Activated T-helper 17 cell treated with anti-CD3 and anti-CD28 coated beads, Interleukin-2, amount 50 U/mL, for 72 hours (primary cell): Measurements from ENCODE around the gene PTTG1IP2. TPM values are rescaled to one million over a fixed set of nuclear protein-coding genes. Genes with fewer than 3 reads are reported as not detected.
"Not testable (repeated sequence)": the region's sequence is repeated elsewhere in the genome, so short reads cannot be mapped to it uniquely, and the experiment has no call there.

Experiments used
- ATAC-seq: fragments of 150-1000 bp; cut with Tn5 transposase; replicated peaks from 2 replicates; pipeline ENCODE4 v1.10.0; 2021; ENCODE audit warnings: mild to moderate bottlenecking, moderate library complexity
- H3K27ac Mint-ChIP-seq: one replicate; pipeline ENCODE4 v1.8.0; 2022; ENCODE audit warnings: mixed read lengths
- H3K27me3 Mint-ChIP-seq: one replicate; pipeline ENCODE4 v1.8.0; 2022; ENCODE audit warnings: mixed read lengths
- H3K36me3 Mint-ChIP-seq: one replicate; pipeline ENCODE4 v1.8.0; 2022; ENCODE audit warnings: low read depth, mild to moderate bottlenecking, mixed read lengths
- H3K4me1 Mint-ChIP-seq: one replicate; pipeline ENCODE4 v1.8.0; 2022; ENCODE audit warnings: mixed read lengths
- H3K4me3 Mint-ChIP-seq: one replicate; pipeline ENCODE4 v1.8.0; 2022; ENCODE audit warnings: mild to moderate bottlenecking, mixed read lengths
- H3K9me3 Mint-ChIP-seq: one replicate; pipeline ENCODE4 v1.8.0; 2022; ENCODE audit warnings: mixed read lengths
- total RNA-seq, 2 donors: library from RNA; stranded (reverse); gene quantifications; one replicate each; pipeline ENCODE4 v1.2.3, GENCODE V29; 2022

PTTG1IP2 gene
- total RNA-seq, 2 donors from 2014 or later = not detected

- H3K36me3 Mint-ChIP-seq = no peaks in the 10 kb centered on the region
- peaks cover 9% of the 10 kb centered on the region for H3K4me1 Mint-ChIP-seq
These were observed 8.2 kb upstream of the PTTG1IP2 start for GRCh38 chr7:90461219-90461618.

GRCh38 chr7:90463151-90463628 lies 6.2 kb upstream of the PTTG1IP2 start:
- not testable (repeated sequence) for H3K36me3 Mint-ChIP-seq, H3K27ac Mint-ChIP-seq, H3K4me1 Mint-ChIP-seq, H3K27me3 Mint-ChIP-seq, ATAC-seq, H3K9me3 Mint-ChIP-seq
- peak overlapping the region; percentile 38 for H3K4me3 Mint-ChIP-seq

More at GRCh38 chr7:90461219-90461618, 8.2 kb upstream of the PTTG1IP2 start:
- Mint-ChIP-seq H3K27ac (no peak overlapping the region), H3K4me3 (no peak overlapping the region), H3K27me3 (peaks cover 3% of the 10 kb centered on the region), H3K9me3 (peaks cover 7% of the 10 kb centered on the region)
- ATAC-seq = no peak

GRCh38 chr7:90465816-90466215 lies 3.6 kb upstream of the PTTG1IP2 start:
- ATAC-seq = no peak
- Mint-ChIP-seq H3K4me3 (no peak overlapping the region), H3K9me3 (peaks cover 7% of the 10 kb centered on the region), H3K4me1 (peaks cover 5% of the 10 kb centered on the region), H3K36me3 (no peaks in the 10 kb centered on the region), H3K27ac (no peak overlapping the region), H3K27me3 (peaks cover 5% of the 10 kb centered on the region)

GRCh38 chr7:90472805-90473540 lies 3.5 kb downstream of the PTTG1IP2 start:
- H3K36me3 Mint-ChIP-seq = no peaks in the 10 kb centered on the region
- no peak overlapping the region for H3K27ac Mint-ChIP-seq
- no peaks in the 10 kb centered on the region for H3K9me3 Mint-ChIP-seq

GRCh38 chr7:90473814-90474213 lies 4.4 kb downstream of the PTTG1IP2 start:
- no peak overlapping the region for H3K4me3 Mint-ChIP-seq
- no peaks in the 10 kb centered on the region for H3K4me1 Mint-ChIP-seq
- peaks cover 18% of the 10 kb centered on the region for H3K27me3 Mint-ChIP-seq
- no peaks in the 10 kb centered on the region for H3K36me3 Mint-ChIP-seq
- no peaks in the 10 kb centered on the region for H3K9me3 Mint-ChIP-seq
- ATAC-seq = no peak
- no peak overlapping the region for H3K27ac Mint-ChIP-seq

More at GRCh38 chr7:90472805-90473540, 3.5 kb downstream of the PTTG1IP2 start:
- peaks cover 18% of the 10 kb centered on the region for H3K27me3 Mint-ChIP-seq
- peak; percentile 26 for ATAC-seq
- H3K4me1 Mint-ChIP-seq = no peaks in the 10 kb centered on the region
- H3K4me3 Mint-ChIP-seq = no peak overlapping the region

GRCh38 chr7:90474284-90475210 lies 5.1 kb downstream of the PTTG1IP2 start:
- H3K9me3 Mint-ChIP-seq = no peaks in the 10 kb centered on the region
- H3K36me3 Mint-ChIP-seq = no peaks in the 10 kb centered on the region
- H3K27ac Mint-ChIP-seq = no peak overlapping the region
- no peak for ATAC-seq
- no peak overlapping the region for H3K4me3 Mint-ChIP-seq
- H3K4me1 Mint-ChIP-seq = no peaks in the 10 kb centered on the region
- H3K27me3 Mint-ChIP-seq = peaks cover 13% of the 10 kb centered on the region

GRCh38 chr7:90483251-90483650 lies 13.8 kb downstream of the PTTG1IP2 start:
- no peak overlapping the region for H3K27ac Mint-ChIP-seq
- H3K4me3 Mint-ChIP-seq = no peak overlapping the region
- no peak for ATAC-seq
- peaks cover 6% of the 10 kb centered on the region for H3K27me3 Mint-ChIP-seq
- H3K36me3 Mint-ChIP-seq = no peaks in the 10 kb centered on the region
- H3K4me1 Mint-ChIP-seq = no peaks in the 10 kb centered on the region
- H3K9me3 Mint-ChIP-seq = no peaks in the 10 kb centered on the region

GRCh38 chr7:90484706-90485105 lies 15.3 kb downstream of the PTTG1IP2 start:
- Mint-ChIP-seq H3K9me3 (no peaks in the 10 kb centered on the region), H3K27ac (no peak overlapping the region), H3K27me3 (peaks cover 6% of the 10 kb centered on the region), H3K4me3 (no peak overlapping the region), H3K4me1 (no peaks in the 10 kb centered on the region), H3K36me3 (no peaks in the 10 kb centered on the region)
- no peak for ATAC-seq

- Mint-ChIP-seq H3K27ac (no peak overlapping the region), H3K27me3 (peaks cover 6% of the 10 kb centered on the region), H3K36me3 (no peaks in the 10 kb centered on the region), H3K4me3 (no peak overlapping the region), H3K9me3 (no peaks in the 10 kb centered on the region), H3K4me1 (no peaks in the 10 kb centered on the region)
- no peak for ATAC-seq
These were observed 16.4 kb downstream of the PTTG1IP2 start for GRCh38 chr7:90485734-90486316.

GRCh38 chr7:90487808-90488207 lies 18.4 kb downstream of the PTTG1IP2 start:
- peaks cover 6% of the 10 kb centered on the region for H3K27me3 Mint-ChIP-seq
- H3K27ac Mint-ChIP-seq = no peak overlapping the region
- no peak overlapping the region for H3K4me3 Mint-ChIP-seq
- no peaks in the 10 kb centered on the region for H3K9me3 Mint-ChIP-seq
- no peaks in the 10 kb centered on the region for H3K4me1 Mint-ChIP-seq
- H3K36me3 Mint-ChIP-seq = no peaks in the 10 kb centered on the region
- ATAC-seq = no peak

- no peak overlapping the region for H3K27ac Mint-ChIP-seq
- ATAC-seq = no peak
- H3K9me3 Mint-ChIP-seq = no peaks in the 10 kb centered on the region
- no peak overlapping the region for H3K4me3 Mint-ChIP-seq
- H3K27me3 Mint-ChIP-seq = peaks cover 6% of the 10 kb centered on the region
- no peaks in the 10 kb centered on the region for H3K4me1 Mint-ChIP-seq
- H3K36me3 Mint-ChIP-seq = no peaks in the 10 kb centered on the region
These were observed 18.8 kb downstream of the PTTG1IP2 start for GRCh38 chr7:90488220-90488619.

- Mint-ChIP-seq H3K27me3 (no peaks in the 10 kb centered on the region), H3K4me3 (no peak overlapping the region), H3K27ac (no peak overlapping the region), H3K36me3 (no peaks in the 10 kb centered on the region), H3K9me3 (no peaks in the 10 kb centered on the region), H3K4me1 (no peaks in the 10 kb centered on the region)
- no peak for ATAC-seq
These were observed 22.8 kb downstream of the PTTG1IP2 start for GRCh38 chr7:90492250-90492649.

GRCh38 chr7:90495241-90495640 lies 25.8 kb downstream of the PTTG1IP2 start:
- Mint-ChIP-seq H3K27ac (no peak overlapping the region), H3K4me3 (no peak overlapping the region), H3K9me3 (no peaks in the 10 kb centered on the region), H3K27me3 (no peaks in the 10 kb centered on the region), H3K4me1 (no peaks in the 10 kb centered on the region), H3K36me3 (no peaks in the 10 kb centered on the region)
- ATAC-seq = no peak

- Mint-ChIP-seq H3K4me3 (no peak overlapping the region), H3K36me3 (no peaks in the 10 kb centered on the region), H3K4me1 (no peaks in the 10 kb centered on the region), H3K27me3 (no peaks in the 10 kb centered on the region), H3K27ac (no peak overlapping the region), H3K9me3 (no peaks in the 10 kb centered on the region)
- ATAC-seq = no peak
These were observed 33.1 kb downstream of the PTTG1IP2 start for GRCh38 chr7:90502539-90502938.
